Erythroblast (primary cell): ENCODE data around the gene MFN1.
A peak's percentile ranks its signal among the peaks of the same experiment; 100 is the strongest.

Experiments
- DNase-seq, 2 experiments: peaks; one replicate each; lab custom pipeline; 2025; lab: John Stamatoyannopoulos, UW
- GATA1 ChIP-seq: IDR thresholded peaks from 2 replicates; pipeline ENCODE4 v1.6.1; 2011; ENCODE audit warnings: low read depth, mild to moderate bottlenecking, control low read depth, low read length, moderate library complexity
- POLR2A ChIP-seq: IDR thresholded peaks from 2 replicates; pipeline ENCODE4 v1.6.1; 2011; ENCODE audit warnings: mild to moderate bottlenecking, low read length

Gene MFN1

GRCh38 chr3:179322286-179323196 is 25.0 kb upstream of the MFN1 start, which contains the start of gene ZNF639:
Gene ZNF639 (plus strand): TSS chr3:179323031. CDS start chr3:179328294, 5,263 bp downstream.
- peak; percentile 93 to 95 for DNase-seq

GRCh38 chr3:179323197-179324110 is 24.1 kb upstream of the MFN1 start:
- DNase-seq, result peak; percentile 80 to 88

More at GRCh38 chr3:179322286-179323196, 25.0 kb upstream of the MFN1 start, which contains the start of gene ZNF639:
- TF ChIP-seq POLR2A (peak; percentile 63), GATA1 (no peak)

GRCh38 chr3:179324270-179324754 is 23.2 kb upstream of the MFN1 start:
- no peak for TF ChIP-seq POLR2A
- TF ChIP-seq GATA1, result no peak
- DNase-seq, result peak; percentile 55 to 56

More at GRCh38 chr3:179323197-179324110, 24.1 kb upstream of the MFN1 start:
- TF ChIP-seq POLR2A, result no peak
- TF ChIP-seq GATA1, result no peak

DNA sequence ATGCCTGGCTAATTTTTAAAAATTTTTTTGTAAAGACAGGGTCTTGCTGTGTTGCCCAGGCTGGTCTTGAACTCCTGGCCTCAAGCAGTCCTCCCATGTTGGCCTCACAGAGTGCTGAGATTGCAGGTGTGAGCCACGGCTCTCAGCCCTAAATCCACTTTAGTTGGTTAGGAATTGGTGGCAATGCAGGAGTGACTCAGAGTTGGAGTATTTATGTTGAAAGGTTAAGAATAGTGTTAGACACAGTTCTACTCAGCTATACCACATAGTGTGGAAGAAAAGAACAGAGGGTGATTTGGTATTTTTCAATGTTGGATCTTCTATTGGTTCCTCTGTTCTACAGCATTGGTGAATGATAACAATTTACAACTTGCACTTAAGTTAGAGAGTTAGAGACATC is 17.1 kb upstream of the MFN1 start:
- TF ChIP-seq POLR2A, result no peak
- DNase-seq, result no peak

DNA sequence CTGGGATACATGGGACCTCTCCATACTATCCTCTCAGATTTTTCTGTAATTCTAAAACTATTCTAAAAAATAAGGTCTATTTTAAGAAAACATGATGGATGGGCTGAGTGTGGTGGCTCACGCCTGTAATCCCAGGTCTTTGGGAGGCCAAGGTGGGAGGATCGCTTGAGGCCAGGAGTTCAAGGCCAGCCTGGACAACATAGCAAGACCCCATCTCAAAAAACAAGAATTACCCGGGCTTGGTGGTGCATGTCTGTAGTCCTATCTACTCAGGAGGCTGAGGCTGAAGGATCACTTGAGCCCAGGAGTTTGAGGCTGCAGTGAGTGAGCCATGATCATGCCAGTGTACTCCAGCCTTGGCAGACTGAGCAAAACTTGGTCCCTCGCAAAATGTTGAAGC is 15.3 kb upstream of the MFN1 start:
- TF ChIP-seq POLR2A (no peak), GATA1 (no peak)
- DNase-seq, result no peak

DNA sequence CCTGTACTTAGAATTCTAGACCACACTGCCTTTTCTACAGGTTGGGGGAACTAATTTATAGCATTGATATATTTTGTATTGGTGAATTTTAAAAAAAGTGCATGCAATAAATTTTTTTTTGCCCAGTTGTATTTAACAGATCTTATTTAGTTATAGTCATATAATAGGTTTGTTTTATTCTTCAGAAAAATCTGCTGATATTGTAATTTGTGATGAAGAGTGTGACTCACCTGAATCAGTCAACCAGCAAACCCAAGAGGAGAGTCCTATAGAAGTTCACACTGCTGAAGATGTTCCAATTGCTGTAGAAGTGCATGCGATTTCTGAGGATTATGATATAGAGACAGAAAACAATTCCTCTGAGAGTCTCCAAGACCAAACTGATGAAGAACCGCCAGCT is 14.4 kb upstream of the MFN1 start:
- TF ChIP-seq GATA1 (no peak), POLR2A (no peak)
- DNase-seq, result no peak

DNA sequence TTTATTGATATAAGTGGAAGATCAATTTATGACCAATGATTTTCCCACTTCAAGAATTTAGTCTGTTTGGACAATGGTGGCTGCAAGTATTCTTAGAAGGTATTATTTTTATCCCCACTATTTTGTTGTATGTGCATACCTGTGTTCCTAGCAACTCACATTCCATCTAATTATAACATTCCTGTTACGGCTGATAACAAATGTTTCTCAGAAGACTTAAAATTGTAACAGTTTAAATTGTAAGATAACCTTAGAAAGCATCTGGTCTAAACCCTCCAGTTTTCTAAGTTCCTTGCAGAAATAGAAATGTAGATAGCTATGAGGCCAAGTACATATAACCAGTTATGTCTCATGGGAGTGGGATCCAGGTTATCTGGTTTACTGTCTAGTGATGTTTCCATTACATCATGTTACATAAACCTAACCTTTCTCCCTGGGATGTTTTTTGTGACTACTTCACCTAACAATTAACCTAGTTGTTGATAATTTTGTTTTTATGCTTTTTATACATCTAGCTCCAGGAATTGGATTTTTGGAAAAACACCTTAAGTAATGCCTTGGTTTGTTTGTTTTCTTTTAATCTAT is 11.1 kb upstream of the MFN1 start:
- TF ChIP-seq POLR2A (no peak), GATA1 (no peak)
- no peak for DNase-seq

DNA sequence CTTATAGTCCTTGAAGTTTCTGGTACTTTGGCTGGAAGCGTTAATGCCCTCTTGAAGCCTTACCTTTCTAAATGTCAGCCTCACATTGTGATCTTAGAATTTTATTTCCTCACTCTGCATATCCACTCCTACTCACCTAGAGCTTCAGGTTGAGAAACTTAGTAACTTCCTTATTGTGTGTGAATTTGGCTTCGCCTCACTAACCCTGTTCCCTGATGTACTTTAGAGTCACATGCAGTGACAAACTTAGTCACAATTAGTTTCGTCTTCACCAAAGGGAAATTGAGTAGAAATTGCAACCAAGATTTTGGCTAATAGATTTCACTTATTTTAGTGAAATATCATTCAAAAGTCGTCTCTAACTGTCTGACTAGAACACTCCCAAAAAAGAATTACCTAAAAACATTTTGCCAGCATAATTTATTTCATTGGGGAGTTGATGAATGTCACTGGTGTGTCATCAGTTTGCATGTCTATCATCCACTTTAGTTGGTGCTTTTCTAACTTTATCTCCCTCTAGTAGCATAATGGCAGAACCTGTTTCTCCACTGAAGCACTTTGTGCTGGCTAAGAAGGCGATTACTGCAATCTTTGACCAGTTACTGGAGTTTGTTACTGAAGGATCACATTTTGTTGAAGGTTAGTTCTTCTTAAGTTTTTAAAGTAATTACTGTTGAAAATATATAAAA is 960 bp downstream of the MFN1 start:
- DNase-seq, result peak; percentile 36 to 66
- no peak for TF ChIP-seq POLR2A
- no peak for TF ChIP-seq GATA1

GRCh38 chr3:179355996-179356395 is 8.5 kb downstream of the MFN1 start:
- no peak for DNase-seq
- no peak for TF ChIP-seq POLR2A
- TF ChIP-seq GATA1, result no peak

GRCh38 chr3:179363332-179363731 is 15.8 kb downstream of the MFN1 start:
- TF ChIP-seq POLR2A, result no peak
- TF ChIP-seq GATA1, result no peak
- DNase-seq, result no peak

DNA sequence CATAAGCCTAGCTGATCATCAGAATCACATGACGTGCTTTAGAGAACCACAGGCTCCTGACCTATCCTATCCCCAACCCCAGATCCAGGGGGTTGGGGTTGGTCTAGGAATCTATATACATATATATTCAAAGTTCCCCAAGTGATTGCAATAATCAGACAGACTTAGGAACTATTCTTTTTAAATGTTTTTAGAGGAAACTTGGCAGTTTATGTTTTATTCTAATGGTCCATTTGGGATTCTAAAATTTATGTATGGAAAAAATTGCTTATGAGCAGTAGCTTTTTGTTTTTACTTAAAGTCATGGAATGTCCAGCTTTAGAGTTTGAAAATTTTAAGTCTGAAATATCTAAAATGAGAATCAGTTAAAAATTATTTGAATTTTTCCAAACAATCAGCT is 22.1 kb downstream of the MFN1 start:
- DNase-seq, result no peak
- no peak for TF ChIP-seq POLR2A
- TF ChIP-seq GATA1, result no peak

DNA sequence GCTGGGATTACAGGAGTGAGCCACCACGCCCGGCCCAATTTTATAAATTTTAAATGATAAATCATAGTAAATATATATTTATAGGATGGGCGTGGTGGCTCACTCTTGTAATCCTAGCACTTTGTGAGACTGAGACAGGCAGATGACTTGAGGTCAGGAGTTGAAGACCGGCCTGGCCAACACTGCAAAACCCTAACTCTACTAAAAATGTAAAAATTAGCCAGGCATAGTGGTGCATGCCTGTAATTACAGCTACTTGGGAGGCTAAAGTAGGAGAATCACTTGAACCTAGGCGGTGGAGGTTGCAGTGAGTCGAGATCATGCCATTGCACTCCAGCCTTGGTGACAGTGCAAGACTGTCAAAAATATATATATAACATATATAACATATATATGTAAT is 26.4 kb downstream of the MFN1 start:
- TF ChIP-seq POLR2A (no peak), GATA1 (no peak)
- peak; percentile 45 to 50 for DNase-seq
